Measurements from ENCODE around the gene TMEM238.

TMEM238 gene

DNA sequence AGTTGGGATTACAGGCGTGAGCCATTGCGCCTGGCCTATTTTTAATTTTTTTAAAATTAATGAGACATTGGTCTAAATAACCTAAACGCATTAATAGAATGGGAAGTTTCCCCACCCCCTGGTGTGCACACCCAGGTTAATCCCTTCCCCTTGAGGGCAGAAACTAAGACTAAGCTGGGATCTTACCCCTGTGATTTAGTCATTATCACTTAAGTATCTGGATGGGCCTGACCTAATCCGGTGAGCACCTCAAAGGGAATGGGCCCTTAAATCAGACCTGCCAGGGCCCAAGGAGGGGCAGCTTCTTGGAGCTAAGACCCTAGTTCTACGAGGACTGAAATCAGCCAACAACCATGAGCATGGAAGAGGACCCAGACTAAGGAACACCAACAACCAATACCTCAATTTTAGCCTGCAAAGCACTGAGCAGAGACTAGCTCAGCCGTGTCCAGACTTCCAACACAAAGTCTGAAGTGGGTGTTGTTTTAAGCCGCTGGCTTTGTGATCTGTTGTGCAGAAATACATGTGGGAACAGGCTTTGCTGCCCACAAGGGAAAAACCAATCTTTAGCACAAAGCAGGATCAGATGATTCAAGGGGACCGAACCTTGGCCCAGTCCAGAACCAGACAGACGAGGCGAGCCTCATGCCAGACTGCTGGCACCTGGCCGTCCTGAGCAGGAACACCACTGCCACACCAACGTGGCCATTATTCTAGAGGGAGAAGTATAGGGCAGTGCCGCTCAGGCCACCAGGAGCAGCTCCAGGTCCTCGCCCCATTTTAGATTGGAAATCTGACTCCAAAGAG is 16.4 kb upstream of the TMEM238 start:
- no peak for DNase-seq

DNA sequence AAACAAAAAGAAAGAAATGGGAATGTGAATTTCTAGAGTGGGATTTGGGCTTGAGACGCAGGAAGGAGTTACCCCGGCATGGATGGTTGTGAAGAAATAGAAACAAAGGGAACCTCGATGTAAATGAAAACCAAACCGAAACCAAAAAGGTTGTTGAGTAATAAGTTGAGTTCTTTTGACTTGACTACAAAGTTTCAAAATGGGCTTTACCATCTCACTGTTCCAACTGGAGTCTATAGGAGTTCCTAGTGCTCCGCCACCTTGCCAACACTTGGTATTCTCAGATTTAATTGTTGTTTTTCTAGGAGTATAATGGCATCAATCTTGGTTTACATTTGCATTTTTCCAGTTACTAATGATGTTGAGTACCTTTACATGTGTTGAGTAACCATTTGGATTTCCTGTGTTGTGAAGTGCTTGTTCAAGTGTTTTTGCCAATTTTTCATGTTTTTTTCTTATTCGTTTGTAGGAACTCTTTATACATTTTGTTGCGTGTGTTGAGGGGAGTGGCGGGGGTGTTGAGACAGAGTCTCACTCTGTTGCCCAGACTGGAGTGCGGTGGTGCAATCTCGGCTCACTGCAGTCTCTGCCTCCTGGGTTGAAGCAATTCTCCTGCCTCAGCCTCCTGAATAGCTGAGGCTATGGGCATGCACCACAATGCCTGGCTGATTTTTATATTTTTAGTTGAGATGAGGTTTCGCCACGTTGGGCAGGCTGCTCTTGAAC is 14.3 kb upstream of the TMEM238 start:
- no peak for DNase-seq

DNA sequence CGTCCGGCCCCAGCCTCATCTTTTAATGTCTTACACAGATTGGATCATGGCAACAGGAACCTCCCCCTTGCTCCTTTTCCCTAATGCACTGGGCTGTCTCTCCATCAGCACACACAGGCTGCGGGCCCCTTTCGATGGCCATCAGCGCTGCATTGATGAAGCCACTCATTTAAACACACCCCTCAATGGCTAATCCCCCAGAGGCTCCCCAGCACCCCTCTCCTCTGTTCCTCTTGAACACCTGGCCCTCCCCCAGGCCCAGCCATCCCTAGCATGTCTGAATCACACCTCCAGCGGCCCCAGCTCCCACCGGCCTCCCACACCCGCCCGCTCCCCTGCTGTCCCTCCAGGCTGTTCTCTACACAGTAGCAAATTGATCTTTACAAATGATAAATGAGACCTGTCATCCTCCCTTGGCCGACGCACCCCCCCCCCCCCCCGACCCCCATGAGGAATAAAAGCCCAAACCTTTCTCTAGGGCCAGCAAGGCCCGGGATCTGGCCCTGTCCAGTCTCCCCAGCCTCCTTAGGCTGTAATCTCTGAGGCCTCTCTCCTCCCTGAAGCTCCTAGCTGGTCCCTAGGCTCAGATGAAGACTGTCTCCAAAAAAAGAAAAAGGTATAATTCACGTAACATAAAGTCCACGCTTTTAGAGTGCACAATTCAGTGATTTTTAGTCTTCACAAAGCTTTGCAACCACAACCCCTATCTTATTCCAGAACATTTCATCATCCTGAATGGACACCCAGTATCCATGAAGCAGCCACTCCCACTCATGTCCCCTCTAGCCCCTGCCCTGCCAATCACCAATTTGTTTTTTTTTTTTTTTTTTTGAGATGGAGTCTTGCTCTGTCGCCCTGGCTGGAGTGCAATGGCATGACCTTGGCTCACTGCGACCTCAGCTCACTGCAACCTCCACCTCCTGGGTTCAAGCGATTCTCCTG is 9.0 kb upstream of the TMEM238 start:
- no peak for DNase-seq

DNA sequence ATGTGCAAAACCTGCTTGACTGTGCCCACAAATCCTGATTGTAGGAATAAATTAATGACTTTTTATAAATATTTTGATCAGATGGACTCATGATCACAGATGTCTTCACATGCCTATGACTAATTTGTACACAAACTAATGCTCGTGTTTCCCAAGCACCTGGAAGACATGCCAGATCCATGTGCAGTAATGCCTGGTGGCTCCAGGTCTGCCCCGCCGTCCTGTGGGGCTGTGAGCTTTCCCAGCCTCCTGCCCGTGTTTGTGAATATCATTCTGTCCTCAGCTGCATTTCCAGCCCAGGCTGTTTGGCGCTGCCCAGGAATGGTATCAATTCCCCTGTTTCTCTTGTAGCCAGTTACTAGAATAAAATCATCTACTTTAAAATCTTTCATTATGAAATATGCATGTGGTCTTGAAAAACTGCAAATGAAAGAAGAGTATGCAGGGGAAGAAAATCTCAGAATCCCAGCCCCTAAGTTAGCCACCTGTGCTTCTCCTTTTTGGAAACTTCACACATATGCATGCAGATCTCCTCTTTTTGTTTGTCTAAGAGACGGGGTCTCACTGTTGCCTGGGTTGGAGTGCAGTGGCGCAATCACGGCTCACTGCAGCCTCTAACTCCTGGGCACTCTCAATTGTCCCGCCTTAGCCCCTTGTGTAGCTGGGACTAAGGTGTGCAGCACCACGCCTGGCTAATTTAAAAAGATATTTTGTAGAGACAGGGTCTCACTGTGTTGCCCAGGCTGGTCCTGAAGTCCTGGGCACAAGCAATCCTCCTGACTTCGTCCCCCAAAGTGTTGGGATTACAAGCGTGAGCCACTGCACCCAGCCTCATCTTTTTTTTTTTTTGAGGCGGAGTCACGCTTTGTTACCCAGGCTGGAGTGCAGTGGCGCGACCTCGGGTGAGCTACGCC is 7.9 kb upstream of the TMEM238 start:
- no peak for DNase-seq

DNA sequence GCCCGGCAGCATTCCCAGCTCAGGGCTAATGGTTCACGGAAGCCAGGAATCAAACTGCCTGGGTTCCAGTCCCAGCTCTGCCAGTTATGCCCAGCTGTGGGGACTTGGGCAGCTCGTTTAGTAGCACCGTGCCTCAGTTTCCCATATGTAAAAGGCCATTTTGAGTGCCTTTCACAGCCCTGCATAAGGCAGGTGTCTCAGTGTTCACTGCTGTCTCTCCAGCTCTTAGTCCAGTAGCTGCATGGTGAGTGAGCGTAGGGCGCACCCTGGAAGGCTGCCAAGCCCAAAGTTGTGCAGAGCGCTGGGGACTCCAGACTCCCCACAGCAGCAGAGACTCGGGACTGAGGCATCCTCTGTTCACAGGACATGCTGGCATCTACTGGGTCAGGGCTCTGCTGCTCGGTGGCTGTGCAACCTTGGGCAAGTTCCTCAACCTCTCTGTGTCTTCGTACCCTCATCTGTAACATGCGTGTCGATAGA is 7.1 kb upstream of the TMEM238 start:
- no peak for DNase-seq

DNA sequence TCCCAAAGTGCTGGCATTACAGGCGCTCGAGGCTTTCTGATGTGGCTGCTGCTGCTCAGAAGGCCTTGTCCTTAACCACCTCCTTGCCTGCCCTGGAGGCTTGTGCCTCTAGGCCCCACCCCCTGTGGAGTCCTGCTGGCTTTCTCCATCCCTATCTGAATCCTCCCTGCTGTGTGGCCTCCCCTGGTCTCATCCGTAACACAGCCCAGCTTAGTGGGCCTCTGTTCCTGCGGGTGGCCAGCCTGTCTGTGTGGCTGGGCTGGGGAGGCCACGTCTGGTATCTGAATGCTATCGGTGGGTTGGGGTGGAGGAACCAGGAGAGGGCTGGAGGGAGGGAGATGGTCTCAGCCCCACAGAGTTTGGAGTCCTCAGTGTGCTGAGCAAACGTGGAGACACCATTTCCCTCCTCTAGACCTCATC is 6.4 kb upstream of the TMEM238 start:
- no peak for DNase-seq

DNA sequence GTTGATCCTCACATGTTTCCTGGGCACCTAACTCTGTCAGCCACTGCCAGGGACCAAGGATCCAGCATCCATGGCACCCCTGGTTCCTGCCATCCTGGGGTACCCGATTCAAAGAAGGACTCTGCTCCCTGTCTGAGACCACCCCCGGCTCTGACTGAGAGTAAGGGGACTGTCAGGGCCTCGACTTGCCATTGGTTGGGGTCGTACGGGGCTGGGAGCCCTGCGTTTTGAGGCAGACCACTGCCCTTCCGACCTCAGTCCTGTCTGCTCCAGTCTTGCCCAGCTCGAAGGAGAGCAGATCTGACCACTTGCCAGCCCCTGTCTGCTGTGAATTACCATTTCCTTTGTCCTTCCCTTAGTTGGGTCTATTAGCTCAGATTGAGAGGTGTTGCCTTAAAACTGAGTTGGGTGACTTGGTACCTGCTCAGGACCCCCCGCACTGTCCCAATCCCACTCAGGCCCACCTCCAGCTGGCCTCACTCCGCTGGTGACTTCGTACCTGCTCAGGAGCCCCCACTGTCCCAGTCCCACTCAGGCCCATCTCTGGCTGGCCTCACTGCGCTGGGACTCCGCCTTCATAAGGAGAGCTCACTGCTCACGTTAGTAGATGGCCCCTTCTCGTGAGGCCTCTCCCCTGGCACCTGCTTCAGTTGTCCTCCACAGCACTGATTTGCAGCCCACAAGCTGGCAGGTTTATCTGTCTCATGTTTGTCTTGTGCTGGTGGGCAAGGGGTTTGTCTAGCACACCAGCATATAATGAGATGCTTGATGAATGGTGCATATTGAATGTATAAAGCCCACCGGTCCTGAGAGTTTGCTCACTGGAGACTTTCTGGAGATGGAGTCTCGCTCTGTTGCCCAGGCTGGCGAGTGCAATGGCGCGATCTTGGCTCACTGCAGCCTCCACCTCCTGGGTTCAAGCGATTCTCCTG is 5.6 kb upstream of the TMEM238 start:
- DNase-seq = no peak

DNA sequence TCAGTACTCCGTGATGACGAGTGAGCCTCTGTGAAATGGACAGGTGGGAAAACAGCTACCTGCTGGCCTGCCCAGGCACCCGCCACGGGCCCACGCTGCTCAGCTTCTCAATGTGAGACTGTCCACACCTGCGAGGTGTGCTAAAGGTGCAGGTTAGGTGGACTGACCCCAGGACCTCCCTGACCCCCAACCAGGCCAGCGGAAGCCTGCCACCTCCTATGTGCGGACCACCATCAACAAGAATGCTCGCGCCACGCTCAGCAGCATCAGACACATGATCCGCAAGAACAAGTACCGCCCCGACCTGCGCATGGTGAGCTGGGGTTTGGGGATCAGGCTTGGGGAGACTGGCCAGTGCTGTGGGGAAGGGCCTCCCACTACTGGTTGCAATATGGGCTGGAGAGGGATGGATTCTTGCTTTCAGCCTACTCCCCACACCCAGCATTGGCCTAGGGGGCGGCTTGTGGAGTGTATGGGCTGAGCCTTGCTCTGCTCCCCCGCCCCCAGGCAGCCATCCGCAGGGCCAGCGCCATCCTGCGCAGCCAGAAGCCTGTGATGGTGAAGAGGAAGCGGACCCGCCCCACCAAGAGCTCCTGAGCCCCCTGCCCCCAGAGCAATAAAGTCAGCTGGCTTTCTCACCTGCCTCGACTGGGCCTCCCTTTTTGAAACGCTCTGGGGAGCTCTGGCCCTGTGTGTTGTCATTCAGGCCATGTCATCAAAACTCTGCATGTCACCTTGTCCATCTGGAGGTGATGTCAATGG is 3.8 kb upstream of the TMEM238 start:
- DNase-seq = no peak

DNA sequence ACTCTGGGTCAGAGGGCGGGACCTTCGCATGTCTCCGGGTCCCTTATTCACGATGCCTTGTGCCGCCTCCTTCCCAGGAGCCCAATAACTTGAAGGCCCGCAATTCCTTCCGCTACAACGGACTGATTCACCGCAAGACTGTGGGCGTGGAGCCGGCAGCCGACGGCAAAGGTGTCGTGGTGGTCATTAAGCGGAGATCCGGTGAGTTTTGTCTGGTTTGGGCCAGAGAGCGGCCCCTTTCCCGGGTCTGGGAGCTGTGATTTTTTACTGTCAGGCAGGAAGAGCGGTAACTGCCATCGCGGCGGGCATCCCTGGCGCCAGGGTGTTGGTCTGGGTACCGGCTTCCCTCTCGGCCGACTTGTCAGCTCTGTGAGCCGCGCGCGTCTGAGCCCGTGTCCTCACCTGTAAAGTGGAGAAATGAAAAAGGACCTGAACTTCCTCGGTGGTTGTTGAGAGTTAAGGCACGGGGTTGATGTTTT is 2.4 kb upstream of the TMEM238 start:
- no peak for DNase-seq

DNA sequence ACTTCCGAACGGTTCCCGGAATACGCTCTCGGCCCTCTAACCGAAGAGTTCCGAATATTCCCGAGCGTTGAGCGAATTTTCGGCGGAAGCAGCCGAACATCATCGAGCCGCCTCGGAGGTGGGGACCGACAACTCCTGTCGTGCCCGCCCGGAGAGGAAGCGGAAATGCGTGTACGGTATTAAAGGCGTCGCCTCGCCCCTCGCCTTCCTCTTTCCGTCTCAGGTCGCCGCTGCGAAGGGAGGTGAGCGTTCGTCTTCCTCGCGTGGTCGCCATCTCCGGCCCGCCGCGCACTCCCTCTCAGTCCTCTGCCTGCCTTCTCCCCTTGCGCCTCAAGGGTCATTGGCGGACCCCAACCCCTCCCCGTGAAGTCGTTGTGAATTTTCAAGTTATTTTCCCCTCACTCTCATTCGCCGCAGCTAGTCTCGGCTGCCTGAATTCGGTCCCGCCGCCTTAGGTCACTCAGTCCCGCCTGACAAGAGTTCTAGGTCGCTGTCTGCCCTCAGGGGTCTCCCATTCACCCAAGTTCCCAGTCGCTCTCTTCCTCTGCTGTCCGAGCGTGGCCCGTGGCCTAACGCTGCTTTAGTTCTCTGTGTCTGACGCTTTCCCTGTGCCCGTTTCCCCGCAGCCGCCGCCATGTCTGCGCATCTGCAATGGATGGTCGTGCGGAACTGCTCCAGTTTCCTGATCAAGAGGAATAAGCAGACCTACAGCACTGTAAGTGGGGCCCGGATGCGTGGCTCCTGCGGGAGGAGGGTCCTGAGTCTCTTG is 1.8 kb upstream of the TMEM238 start, which contains the start of gene RPL28:
Gene RPL28 (plus strand): TSS at position 209 of the 769 bp plus-strand sequence. CDS start 426 bp downstream, at position 635.
- peak; percentile 97 for DNase-seq

DNA sequence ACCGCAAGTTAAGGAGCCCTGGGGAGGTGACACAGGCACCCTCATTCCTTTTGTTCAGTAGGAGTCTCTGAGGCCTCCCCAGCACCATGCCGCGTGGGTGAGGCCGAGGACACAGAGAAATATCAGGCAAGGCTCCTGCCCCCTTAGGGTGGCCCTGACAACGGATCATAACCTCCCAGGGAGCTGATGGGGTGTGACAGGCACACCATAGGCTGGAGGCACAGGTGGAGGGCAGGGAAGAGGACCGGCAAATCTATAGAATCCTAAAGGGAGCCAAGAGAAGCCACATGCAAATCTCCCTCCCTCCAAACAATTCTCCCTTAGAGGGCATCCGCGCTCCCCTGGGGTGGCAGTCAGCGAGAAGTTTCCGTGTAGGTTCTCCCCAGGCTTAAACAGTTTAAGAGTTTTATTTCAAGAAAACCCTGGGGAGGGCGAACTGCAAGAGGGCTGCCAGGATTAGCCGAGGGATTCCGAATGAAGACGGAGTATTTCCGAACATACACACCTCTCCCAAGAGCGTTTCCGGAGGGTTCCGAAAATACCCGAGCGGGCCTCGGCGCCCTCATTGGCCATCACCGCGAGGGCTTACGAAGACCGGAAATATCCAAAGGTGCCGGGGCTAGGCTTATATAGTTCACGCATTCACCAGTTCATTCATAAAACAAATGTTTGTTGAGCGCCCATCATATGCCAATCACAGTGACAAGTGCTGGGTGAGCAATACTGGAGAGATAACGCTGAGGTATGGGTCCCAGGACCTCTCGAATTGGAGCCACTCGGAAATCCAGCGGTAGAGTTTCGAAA is 1.0 kb upstream of the TMEM238 start:
- DNase-seq = peak; percentile 93

DNA sequence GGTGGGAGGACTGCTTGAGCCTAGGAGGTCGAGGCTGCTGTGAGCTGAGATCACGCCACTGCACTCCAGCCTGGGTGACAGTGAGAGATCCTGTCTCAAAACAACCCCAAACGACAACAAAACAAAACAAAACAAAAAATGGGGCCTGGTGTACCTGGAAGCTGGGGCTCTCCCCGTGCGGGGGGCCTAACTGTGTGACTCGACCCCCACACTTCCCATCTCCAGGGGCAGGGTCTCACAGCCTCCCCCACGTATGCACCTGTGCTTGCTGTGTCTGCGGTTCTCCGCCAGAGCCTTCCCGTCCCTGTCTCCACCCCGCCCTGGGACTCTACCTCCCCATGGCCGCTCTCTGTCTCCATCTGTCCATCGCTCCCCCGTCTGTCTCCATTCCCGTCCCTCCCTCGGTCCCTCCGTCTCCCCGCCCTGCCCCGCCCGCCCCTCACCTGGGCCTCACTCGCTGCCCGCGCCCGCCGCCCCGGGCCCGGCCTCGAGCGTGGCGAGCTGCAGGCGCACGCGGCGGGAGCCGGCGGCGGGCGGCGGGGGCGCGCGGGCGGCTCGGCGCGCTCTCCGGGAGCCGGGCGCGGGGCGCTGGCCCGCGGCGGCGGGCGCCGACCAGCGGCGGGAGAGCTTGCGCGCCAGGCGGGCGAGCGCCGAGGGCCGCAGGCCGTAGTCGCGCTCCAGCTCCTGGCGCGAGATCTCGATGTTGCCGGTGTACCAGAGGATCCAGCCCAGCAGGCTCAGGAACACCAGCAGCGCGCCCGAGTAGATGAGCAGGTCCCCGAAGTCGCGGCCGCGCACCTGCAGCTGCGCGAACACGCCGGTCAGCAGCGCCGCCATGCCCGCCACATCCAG is 587 bp downstream of the TMEM238 start:
- DNase-seq = no peak

DNA sequence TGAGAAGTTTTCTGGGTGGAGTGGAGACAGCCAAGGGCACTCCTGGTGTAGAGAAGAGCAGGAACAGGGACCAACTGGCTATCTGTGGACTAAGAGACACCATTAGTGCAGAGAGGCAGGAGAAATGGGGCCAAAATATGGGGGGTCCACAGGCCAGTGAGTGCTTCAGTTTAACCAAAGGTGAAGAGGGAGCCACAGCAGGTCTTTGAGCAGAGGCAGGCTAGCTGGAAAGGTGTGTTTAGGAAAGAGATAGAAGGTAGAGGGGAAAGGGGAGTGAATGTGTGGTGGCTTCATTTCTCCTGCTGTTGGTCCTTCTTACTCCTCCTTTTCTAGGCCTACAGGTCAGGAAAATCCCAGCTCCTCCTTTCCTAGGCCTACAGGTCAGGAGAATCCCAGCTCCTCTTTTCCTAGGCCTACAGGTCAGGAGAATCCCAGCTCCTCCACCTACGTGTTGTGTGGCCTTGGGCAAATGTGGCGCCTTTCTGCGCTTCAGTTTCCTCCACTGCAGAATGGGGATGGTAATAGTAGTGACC is 1.5 kb downstream of the TMEM238 start:
- no peak for DNase-seq

DNA sequence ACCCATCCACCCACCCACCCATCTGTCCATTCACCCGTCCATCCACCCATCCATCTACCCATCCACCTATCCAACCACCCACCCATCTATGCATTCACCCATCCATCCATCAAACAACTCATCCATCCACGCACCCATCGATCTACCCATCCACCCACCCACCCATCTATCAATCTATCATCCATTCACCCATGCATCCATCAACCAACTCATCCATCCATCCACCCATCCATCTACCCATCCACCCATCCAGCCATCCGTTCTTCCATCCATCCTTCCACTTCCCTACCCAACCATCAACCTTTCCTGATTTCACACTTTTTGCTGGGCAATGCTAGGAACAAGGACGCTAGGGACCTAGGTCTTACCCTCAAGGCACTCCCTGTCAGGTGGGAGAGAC is 2.1 kb downstream of the TMEM238 start:
- DNase-seq = no peak

DNA sequence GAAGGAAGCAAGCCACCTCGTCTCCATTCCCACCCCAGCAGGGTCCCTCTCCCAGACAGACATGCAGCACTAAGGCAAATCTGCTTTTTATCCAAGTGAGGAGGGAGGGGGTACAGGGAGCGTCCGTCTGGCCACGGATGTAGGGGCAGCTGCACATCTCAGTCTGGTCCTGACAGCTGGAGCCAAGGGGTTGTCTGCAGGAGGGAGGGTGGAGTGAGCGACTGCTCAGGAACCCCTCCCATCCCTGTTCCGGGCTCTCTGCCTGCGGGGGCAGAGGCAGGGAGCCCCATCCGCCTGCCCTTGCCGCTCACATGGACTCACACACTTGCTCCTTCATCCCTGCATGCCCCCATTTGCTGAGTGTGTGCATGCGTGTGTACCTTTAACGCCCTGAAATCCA is 4.9 kb downstream of the TMEM238 start:
- DNase-seq = no peak

DNA sequence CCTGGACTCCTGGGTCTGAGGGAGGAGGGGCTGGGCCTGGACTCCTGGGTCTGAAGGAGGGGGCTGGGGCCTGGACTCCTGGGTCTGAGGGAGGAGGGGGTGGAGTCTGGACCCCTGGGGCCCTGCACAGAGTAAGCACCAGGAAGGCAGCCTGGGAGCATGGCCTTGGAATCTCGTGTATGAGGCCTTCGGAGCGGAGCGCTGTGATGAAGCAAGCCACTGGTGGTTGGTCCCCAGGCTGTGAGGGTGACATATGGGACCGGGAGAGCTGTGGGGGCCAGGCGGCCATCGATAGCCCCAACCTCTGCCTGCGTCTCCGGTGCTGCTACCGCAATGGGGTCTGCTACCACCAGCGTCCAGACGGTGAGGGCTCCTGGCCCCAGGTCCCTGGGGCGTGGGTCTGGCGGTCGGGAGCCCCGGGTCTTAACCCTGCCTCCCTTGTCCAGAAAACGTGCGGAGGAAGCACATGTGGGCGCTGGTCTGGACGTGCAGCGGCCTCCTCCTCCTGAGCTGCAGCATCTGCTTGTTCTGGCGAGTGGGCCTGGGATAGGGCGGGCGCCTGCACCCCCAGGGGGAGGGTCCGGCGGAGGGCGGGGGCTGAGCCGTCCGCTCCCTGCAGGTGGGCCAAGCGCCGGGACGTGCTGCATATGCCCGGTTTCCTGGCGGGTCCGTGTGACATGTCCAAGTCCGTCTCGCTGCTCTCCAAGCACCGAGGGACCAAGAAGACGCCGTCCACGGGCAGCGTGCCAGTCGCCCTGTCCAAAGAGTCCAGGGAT is 6.5 kb downstream of the TMEM238 start:
- no peak for DNase-seq
